ENCODE data around the gene STK17A.

STK17A gene

GRCh38 chr7:43540471-43540870 lies 42.4 kb upstream of the STK17A start:
- H3K36me3 ChIP-seq (ENCODE audit: control insufficient read depth in 2 of 2, insufficient read depth in 1 of 2, low read length in 2 of 2): no peaks in the 10 kb centered on the region
- H3K4me3 ChIP-seq (ENCODE audit: low read depth, low read length): no peak overlapping the region
- peaks cover 7% of the 10 kb centered on the region; the same call in 1 of the 2 replicates for H3K4me1 ChIP-seq (ENCODE audit: control insufficient read depth, insufficient read depth, low read length)
- no peaks in the 10 kb centered on the region for H3K9me3 ChIP-seq (ENCODE audit: control insufficient read depth, insufficient read depth, low read depth, low read length)
- ChIA-PET CTCF (interaction anchor here (0.6 kb wide), 1 partner anchor 20 kb away, joined by 3 read pairs; no protein-coding TSS in a partner anchor), POLR2A (no interaction called here)
- TF ChIP-seq ZNF792 (tag by site-specific recombination; IDR thresholded peaks at IDR 0.05): no peak
- no peak for TF ChIP-seq ZNF341 (tag by site-specific recombination; IDR thresholded peaks at IDR 0.05; ENCODE audit: low read depth)
- TF ChIP-seq ZNF513 (tag by site-specific recombination; IDR thresholded peaks at IDR 0.05): no peak
- no peak for TF ChIP-seq ZNF2 (tag by site-specific recombination; IDR thresholded peaks at IDR 0.05)
- no peak for TF ChIP-seq TSHZ1 (tag by site-specific recombination; IDR thresholded peaks at IDR 0.05; ENCODE audit: borderline replicate concordance)
- no peak for TF ChIP-seq ZNF266 (tag by site-specific recombination; IDR thresholded peaks at IDR 0.05; ENCODE audit: low read depth)
- no peak overlapping the region for H3K27ac ChIP-seq (ENCODE audit: extremely low read depth, low read depth, low read length)

GRCh38 chr7:43542716-43543115 lies 40.2 kb upstream of the STK17A start:
- Histone ChIP-seq H3K27ac (ENCODE audit: extremely low read depth, low read depth, low read length) (no peak overlapping the region), H3K36me3 (ENCODE audit: control insufficient read depth in 2 of 2, insufficient read depth in 1 of 2, low read length in 2 of 2) (no peaks in the 10 kb centered on the region), H3K4me1 (ENCODE audit: control insufficient read depth, insufficient read depth, low read length) (no peaks in the 10 kb centered on the region), H3K4me3 (ENCODE audit: low read depth, low read length) (no peak overlapping the region), H3K9me3 (ENCODE audit: control insufficient read depth, insufficient read depth, low read depth, low read length) (no peaks in the 10 kb centered on the region)
- POLR2A ChIA-PET: no interaction called here
- TF ChIP-seq ZNF558 (tag by site-specific recombination; IDR thresholded peaks at IDR 0.05) (no peak), ELK4 (IDR thresholded peaks at IDR 0.05; ENCODE audit: borderline replicate concordance, low read depth, low read length) (no peak), ZXDB (tag by site-specific recombination; IDR thresholded peaks at IDR 0.05) (no peak), ZNF48 (tag by site-specific recombination; IDR thresholded peaks at IDR 0.05) (no peak), ZNF521 (tag by site-specific recombination; IDR thresholded peaks at IDR 0.05) (no peak), TCF7L2 (IDR thresholded peaks at IDR 0.05; ENCODE audit: borderline replicate concordance, low read depth, low read length) (no peak), ZNF10 (tag by site-specific recombination; IDR thresholded peaks at IDR 0.05) (no peak), ZNF549 (tag by site-specific recombination; IDR thresholded peaks at IDR 0.05) (no peak), ZBTB1 (tag by site-specific recombination; IDR thresholded peaks at IDR 0.05) (no peak), FEZF1 (tag by site-specific recombination; IDR thresholded peaks at IDR 0.05) (no peak), ZNF23 (tag by site-specific recombination; IDR thresholded peaks at IDR 0.05; ENCODE audit: borderline replicate concordance) (no peak), KLF8 (tag by site-specific recombination; IDR thresholded peaks at IDR 0.05) (no peak), GLI4 (tag by site-specific recombination; IDR thresholded peaks at IDR 0.05) (no peak), ZNF157 (tag by site-specific recombination; IDR thresholded peaks at IDR 0.05) (no peak), ZBTB21 (tag by site-specific recombination; IDR thresholded peaks at IDR 0.05) (no peak), ZNF610 (tag by site-specific recombination; IDR thresholded peaks at IDR 0.05; ENCODE audit: borderline replicate concordance) (no peak)
- CTCF ChIA-PET: interaction anchor here (0.6 to 0.7 kb wide), 2 partner anchors 40 to 88 kb away, joined by 3 to 5 read pairs; partner anchors contain the start of gene STK17A
